KMS-11 (cell line): Measurements from ENCODE around the gene MICA.
"Not testable (repeated sequence)": the region's sequence is repeated elsewhere in the genome, so short reads cannot be mapped to it uniquely, and the experiment has no call there.

Experiments
- H2AFZ ChIP-seq: fragments of 200-600 bp; sonication (generic); 2 replicates; pipeline ENCODE4 v1.6.1; 2016; ENCODE audit warnings: antibody characterized with exemption, mixed run types, low read depth
- H3K27ac ChIP-seq: fragments of 200-600 bp; sonication (generic); 2 replicates; pipeline ENCODE4 v1.6.1; 2016; ENCODE audit warnings: mild to moderate bottlenecking, mixed run types
- H3K27me3 ChIP-seq: fragments of 200-600 bp; sonication (generic); 2 replicates; pipeline ENCODE4 v1.6.1; 2017; ENCODE audit warnings: mild to moderate bottlenecking, low read depth, mixed run types, moderate library complexity; ENCODE audit not compliant: insufficient read depth
- H3K36me3 ChIP-seq: fragments of 200-600 bp; sonication (generic); 2 replicates; pipeline ENCODE4 v1.6.1; 2017; ENCODE audit warnings: mild to moderate bottlenecking, mixed run types; ENCODE audit not compliant: insufficient read depth
- H3K4me1 ChIP-seq: fragments of 200-600 bp; sonication (generic); 2 replicates; pipeline ENCODE4 v1.6.1; 2016; ENCODE audit warnings: mild to moderate bottlenecking, low read depth, mixed run types; ENCODE audit not compliant: poor library complexity, severe bottlenecking
- H3K4me2 ChIP-seq: fragments of 200-600 bp; sonication (generic); 2 replicates; pipeline ENCODE4 v1.7.0; 2016; ENCODE audit warnings: mild to moderate bottlenecking, mixed run types
- H3K4me3 ChIP-seq: fragments of 200-600 bp; sonication (generic); IDR thresholded peaks from 2 replicates; pipeline ENCODE4 v1.6.1; 2017; ENCODE audit warnings: low read depth, low read length, mixed read lengths; ENCODE audit not compliant: insufficient read depth
- H3K79me2 ChIP-seq: fragments of 200-600 bp; sonication (generic); 2 replicates; pipeline ENCODE4 v1.6.1; 2016; ENCODE audit warnings: low read depth, mixed run types; ENCODE audit not compliant: insufficient read depth
- H3K9ac ChIP-seq: fragments of 200-600 bp; sonication (generic); 2 replicates; pipeline ENCODE4 v1.6.1; 2016; ENCODE audit warnings: mild to moderate bottlenecking, mixed run types
- H4K20me1 ChIP-seq: fragments of 200-600 bp; sonication (generic); 2 replicates; pipeline ENCODE4 v1.6.1; 2016; ENCODE audit warnings: mild to moderate bottlenecking, mixed run types; ENCODE audit not compliant: insufficient read depth
- CTCF ChIP-seq: fragments of 200-600 bp; sonication (generic); conservative IDR thresholded peaks from 2 replicates; pipeline ENCODE4 v1.6.1; 2017; ENCODE audit warnings: low read depth, mild to moderate bottlenecking, antibody characterized with exemption, low read length, moderate library complexity, mixed read lengths

MICA gene

GRCh38 chr6:31401403-31401802, 2.0 kb upstream of the MICA start:
- H3K27ac ChIP-seq: no peak overlapping the region

GRCh38 chr6:31402324-31403282, 792 bp upstream of the MICA start:
- H2AFZ ChIP-seq: 0 out of 2 replicates have a peak overlapping the region, but pooled peaks have one; percentile 44
- no peak overlapping the region for H3K27ac ChIP-seq
- H4K20me1 ChIP-seq: no peaks in the 10 kb centered on the region
- H3K27me3 ChIP-seq: no peaks in the 10 kb centered on the region
- no peak overlapping the region for H3K4me3 ChIP-seq
- peaks cover 14% of the 10 kb centered on the region for H3K79me2 ChIP-seq
- H3K4me1 ChIP-seq: peaks cover 34% of the 10 kb centered on the region
- H3K4me2 ChIP-seq: peak overlapping the region; percentile 54
- no peaks in the 10 kb centered on the region for H3K36me3 ChIP-seq
- H3K9ac ChIP-seq: no peak overlapping the region
- no peak for TF ChIP-seq CTCF

More at GRCh38 chr6:31401403-31401802, 2.0 kb upstream of the MICA start:
- TF ChIP-seq CTCF: no peak
- no peaks in the 10 kb centered on the region for H3K27me3 ChIP-seq
- H3K79me2 ChIP-seq: peaks cover 7% of the 10 kb centered on the region; the same call in 1 of the 2 replicates
- peaks cover 45% of the 10 kb centered on the region for H3K4me1 ChIP-seq
- no peak overlapping the region for H3K4me3 ChIP-seq
- H3K36me3 ChIP-seq: no peaks in the 10 kb centered on the region
- H2AFZ ChIP-seq: 0 out of 2 replicates have a peak overlapping the region, but pooled peaks have one; percentile 94
- peak overlapping the region; percentile 91 for H3K4me2 ChIP-seq
- H3K9ac ChIP-seq: no peak overlapping the region
- no peaks in the 10 kb centered on the region for H4K20me1 ChIP-seq

GRCh38 chr6:31404061-31404364, 618 bp downstream of the MICA start:
- H2AFZ ChIP-seq, H3K9ac ChIP-seq, H3K27ac ChIP-seq, H4K20me1 ChIP-seq, H3K27me3 ChIP-seq, H3K4me3 ChIP-seq, H3K36me3 ChIP-seq: not testable (repeated sequence)
- Histone ChIP-seq H3K79me2 (peaks cover 14% of the 10 kb centered on the region), H3K4me1 (peaks cover 25% of the 10 kb centered on the region), H3K4me2 (peak overlapping the region; percentile 54; the same call in 1 of the 2 replicates)

- Histone ChIP-seq H3K4me1 (peaks cover 21% of the 10 kb centered on the region), H3K27me3 (no peaks in the 10 kb centered on the region), H3K9ac (no peak overlapping the region), H3K27ac (no peak overlapping the region), H3K36me3 (no peaks in the 10 kb centered on the region), H2AFZ (no peak overlapping the region), H3K79me2 (peaks cover 14% of the 10 kb centered on the region), H3K4me2 (no peak overlapping the region), H4K20me1 (no peaks in the 10 kb centered on the region), H3K4me3 (no peak overlapping the region)
- TF ChIP-seq CTCF: no peak
Observed at GRCh38 chr6:31405996-31406395, 2.6 kb downstream of the MICA start.

GRCh38 chr6:31407699-31408098, 4.3 kb downstream of the MICA start:
- H2AFZ ChIP-seq: no peak overlapping the region
- peaks cover 4% of the 10 kb centered on the region for H3K4me1 ChIP-seq
- H3K4me3 ChIP-seq: no peak overlapping the region
- H3K36me3 ChIP-seq: no peaks in the 10 kb centered on the region
- H4K20me1 ChIP-seq: no peaks in the 10 kb centered on the region
- TF ChIP-seq CTCF: no peak
- no peak overlapping the region for H3K27ac ChIP-seq
- H3K27me3 ChIP-seq: no peaks in the 10 kb centered on the region
- H3K9ac ChIP-seq: no peak overlapping the region
- peaks cover 7% of the 10 kb centered on the region; the same call in 1 of the 2 replicates for H3K79me2 ChIP-seq
- no peak overlapping the region for H3K4me2 ChIP-seq
